HG03095 (cell line): ENCODE data around the gene PTK7.
"Not testable (repeated sequence)": the region's sequence is repeated elsewhere in the genome, so short reads cannot be mapped to it uniquely, and the experiment has no call there.

Experiments
- ATAC-seq: cut with Tn5 transposase; IDR thresholded peaks from one replicate; pipeline ENCODE4 v1.9.1; 2021; ENCODE audit warnings: moderate library complexity; ENCODE audit not compliant: unreplicated experiment

Gene PTK7

DNA sequence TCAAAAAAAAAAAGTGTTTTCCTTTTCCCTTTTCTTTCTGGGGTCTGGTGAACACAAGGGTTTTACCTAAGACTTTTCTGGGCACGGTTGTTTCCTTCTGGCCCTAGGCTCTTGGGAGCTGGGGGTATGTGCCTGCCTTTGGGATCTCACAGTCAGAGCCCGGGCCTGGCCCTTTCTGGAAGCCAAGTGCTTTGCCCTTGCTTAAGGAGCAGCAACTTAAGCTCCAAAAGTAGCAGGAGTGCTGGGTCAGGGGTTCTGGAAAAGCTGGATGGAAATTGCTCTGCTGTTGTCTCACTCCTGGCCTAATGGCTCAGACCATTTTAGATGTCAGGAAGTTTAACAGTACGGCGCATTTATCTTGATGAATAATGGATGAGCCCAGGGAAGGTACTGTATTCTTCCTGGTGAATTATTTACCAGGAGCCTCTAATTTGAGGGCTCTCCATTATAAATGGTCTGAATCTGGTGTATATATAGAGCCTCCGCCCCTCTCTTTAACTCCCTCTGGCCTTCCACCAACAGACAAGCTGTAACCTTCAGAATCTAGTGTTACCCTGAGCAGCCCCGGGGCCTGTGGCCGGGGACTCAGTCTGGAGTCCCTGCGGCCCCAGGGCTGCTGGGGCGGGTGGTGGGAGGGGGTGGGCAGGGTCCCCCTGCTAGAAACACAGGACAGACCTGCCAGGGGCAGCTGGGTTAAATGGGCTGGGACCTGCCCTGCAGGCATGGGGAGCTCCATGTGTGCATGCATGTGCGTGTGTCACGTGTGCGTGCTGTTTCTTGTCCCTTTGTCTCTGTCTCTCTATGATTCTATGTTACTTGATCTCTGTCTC is 37.5 kb downstream of the PTK7 start:
- no peak for ATAC-seq

DNA sequence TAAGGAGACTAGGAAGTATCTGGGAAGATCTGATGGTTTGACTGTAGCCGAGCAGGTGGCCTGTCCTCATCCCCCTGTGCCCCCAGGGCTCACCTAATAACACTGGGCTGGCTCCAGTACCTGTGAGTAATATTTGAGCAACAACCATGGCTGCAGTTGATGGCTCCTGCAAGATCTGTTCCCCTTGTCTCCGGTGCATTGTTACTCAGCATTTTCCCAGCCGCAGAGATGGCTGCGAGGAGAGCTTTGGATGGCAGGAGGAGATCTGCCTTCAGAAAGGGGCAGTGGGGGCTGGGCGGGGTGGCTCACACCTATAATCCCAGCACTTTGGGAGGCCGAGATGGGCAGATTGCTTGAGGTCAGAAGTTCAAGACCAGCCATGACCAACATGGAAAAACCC is 39.3 kb downstream of the PTK7 start:
- ATAC-seq = no peak

DNA sequence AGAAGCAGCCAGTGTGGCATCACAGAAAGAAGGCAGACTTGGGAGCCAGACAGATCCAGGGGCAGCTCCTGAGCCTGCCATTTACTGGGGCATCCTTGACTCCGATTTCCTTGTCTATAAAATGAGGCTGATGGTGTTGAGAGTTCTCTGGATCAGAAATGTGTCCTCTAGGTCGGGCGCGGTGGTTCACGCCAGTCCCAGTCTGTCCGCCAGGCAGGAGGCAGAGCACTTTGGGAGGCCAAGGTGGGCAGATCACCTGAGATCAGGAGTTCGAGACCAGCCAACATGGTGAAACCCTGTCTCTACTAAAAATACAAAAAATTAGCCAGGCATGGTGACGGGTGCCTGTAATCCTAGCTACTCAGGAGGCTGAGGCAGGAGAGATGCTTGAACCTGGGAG is 41.4 kb downstream of the PTK7 start:
- ATAC-seq = not testable (repeated sequence)

DNA sequence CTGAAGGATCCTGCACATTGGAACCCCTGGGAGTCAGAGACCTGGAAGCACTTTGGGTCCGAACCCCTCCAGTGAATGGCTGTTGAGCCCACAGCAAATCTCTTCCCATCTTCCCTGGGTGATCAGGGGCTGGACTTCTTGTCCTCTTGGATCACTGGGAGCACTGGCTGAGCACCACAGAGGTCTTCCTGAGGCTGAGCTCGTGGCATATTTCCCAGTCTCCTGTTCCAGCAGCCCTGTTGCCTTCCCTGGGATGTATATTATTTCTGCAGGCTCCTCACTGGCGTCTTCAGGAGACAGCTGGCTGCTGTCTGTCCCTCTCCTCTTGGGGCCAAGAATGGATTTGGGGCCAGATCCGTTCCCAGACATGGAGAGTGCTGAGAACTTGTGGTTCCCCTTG is 43.4 kb downstream of the PTK7 start:
- no peak for ATAC-seq

DNA sequence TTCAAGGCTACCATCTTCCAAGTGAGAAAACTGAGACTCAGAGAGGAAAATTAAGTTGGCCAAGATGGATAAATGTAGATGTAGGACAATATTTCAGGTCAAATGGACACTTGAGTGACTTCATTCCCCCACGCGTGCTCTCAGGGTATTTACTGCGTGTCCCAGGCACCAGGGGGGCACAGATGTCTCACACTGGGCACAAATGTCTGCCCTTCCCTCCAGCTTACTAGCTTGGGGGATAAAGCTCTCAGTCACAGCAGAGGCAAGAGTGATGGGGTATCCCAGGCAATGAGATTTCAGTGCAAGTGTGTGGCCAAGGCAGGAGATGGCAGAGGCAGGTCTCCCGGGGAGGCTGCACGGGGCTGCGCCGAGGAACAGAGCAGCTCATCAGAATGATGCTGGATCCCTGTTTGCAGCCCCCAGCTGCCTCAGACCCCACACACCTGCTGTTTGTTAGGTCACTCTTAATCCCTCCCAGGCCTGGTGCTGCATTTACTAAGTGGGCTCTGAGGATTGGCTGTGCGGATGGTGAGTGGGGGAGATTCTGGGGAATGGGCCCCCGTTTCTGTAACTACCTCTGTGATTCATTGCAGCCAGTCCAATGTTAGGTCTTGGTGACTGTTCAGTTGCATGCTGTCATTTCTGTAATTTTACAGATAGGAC is 44.1 kb downstream of the PTK7 start:
- no peak for ATAC-seq

DNA sequence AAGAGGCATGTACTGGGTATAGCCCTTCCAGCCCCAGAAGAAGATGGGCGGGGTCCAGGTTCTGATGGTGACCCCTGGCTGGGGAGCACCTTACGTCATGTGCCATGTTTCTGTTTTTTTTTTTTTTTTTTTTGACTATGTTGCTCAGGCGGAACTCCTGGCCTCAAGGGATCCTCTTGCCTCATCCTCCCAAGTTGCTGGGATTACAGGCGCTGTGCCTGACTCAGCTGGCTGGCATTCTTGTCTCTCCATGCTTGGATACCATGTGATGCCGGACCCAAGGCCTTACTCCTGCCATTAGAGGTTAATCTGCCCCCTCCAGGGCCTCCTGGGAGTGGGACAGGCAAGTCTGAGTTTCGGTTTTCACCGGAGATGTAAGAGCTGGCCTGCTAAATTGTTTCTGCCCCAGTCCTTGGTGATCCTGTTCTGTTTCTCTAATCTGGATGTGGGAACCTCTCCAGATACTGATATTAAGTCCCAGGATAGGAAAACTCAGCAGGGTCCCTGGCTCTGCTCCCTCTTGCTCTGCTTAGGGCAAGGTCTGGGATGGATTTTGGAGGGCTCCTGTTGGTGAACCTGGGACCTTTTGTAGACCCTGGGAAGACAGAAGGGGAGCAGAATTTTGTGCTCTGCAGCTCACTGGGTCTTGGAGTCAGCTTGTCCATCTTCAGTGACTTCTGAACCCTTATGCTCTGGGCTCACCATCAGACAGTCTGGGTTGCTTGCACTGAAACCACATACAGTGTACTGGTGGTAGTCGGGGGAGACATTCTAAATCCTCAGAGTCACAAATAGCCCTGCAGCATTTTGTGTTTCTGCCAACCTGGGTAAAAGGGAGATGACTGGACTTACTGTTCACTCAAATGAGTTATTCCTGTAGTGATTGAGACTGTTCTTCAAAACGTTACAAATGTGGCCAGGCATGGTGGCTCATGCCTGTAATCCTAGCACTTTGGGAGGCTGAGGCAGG is 45.1 kb downstream of the PTK7 start:
- ATAC-seq = no peak

DNA sequence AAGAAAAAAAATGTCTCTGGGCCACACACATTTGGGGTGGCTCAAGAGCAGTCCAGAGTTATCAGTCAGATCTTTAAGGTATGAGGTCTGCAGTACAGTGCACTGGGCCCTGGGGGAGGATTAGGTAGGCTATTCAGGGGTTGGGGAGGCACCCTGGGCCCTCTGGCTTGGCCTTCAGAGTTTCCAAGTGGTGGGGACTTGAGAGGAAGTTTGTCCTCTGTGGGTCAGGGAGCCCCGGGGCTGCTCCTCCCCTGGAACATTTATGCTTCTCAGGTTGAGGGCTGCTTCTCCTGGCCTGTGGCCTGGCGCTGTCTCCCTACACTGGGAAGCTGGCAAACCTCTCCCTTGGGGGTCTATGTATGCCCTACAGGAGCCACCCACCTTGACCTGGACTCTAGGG is 46.0 kb downstream of the PTK7 start:
- no peak for ATAC-seq

DNA sequence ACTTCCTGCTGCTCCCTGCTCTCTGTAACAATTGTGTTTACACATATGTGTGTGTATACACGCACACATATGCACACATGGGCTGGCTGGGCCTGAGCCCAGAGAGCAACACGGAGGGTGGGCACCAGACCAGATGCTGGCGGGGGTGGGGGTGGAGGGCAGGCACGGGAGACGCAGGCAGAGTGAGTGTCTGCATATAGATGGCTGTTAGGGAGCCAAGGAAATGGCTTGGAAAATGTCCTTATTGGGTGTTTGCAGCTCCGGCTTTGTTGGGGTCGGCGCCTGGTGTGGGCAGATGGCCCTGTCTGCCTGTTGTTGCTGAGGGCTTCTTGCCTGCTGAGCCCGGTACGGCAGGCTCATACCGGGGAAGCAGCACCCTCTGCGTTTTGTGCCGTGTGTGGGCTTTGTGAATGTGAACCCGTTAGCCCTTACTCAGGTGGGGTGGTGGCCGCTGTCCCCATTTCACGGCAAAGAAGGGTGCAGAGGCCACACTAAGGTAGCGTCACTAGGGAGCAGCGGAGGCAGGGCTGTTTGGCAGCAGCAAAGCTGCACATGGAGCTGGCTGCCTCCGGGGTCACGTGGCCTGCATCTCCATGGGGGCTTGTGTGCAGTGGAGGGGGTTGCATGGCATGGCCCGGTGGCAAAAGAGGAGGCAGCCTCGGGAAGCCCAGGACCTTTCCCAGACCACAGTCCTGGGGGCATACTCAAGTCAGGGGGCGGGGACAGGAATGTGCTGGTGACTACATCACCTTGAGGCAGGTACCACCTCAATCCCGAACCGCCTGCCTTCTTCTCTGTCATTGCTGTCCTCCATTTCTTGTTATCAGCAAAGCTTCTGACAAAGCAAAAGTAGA is 47.6 kb downstream of the PTK7 start:
- ATAC-seq = no peak

DNA sequence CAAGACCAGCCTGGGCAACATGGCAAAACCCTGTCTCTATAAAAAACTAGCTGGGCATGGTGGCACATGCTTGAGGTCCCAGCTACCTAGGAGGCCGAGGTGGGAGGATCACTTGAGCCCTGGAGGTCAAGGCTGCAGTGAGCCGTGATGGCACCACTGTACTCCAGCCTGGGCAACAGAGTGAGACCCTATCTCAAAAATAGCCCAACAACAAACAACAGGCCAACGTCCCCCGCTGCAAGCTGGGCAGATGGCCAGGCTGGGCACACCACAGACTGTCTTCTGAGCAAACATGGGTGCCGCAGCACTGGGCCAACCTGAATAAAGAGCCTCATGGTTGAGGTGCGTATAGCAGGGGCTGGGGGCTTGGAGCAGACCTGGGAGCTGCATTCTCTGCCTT is 48.4 kb downstream of the PTK7 start:
- no peak for ATAC-seq

DNA sequence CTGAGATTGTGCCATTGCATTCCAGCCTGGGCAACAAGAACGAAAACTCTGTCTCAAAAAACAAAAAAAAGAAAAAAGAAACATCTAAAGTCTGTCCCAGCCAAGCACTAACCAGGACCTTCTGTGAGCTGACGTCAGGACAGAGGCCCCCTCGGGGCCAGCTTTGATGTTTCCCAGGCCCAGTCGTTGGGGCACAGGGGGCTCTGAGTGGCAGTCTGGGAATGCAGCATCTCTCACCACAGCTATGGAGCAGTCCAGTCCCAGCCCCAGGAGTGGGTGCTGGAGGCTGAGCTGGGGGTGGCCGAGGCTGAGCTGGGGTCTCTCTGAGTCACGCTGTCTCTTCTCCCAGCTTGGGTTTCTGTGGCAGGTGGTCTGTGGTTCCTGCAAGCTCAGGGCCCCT is 49.0 kb downstream of the PTK7 start:
- ATAC-seq = no peak

DNA sequence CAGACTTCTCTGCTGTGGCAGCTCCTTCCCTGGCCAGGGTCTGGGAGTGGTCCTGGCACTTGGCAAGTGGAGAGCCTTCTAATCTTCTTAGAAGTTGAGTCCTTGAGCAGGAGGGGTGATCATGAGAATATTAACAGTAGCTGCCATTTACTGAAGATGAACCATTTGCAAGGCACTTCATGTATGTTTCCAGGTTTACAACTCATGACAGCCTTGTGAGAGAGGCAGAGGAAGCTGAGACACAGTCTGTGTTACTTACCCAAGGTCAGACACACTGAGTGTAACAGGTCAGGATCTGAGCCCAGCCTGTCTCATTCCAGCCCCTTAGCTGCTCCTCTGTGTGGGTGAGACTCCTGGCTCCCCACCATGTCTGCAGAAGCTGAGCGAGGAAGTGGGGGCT is 49.4 kb downstream of the PTK7 start:
- no peak for ATAC-seq

DNA sequence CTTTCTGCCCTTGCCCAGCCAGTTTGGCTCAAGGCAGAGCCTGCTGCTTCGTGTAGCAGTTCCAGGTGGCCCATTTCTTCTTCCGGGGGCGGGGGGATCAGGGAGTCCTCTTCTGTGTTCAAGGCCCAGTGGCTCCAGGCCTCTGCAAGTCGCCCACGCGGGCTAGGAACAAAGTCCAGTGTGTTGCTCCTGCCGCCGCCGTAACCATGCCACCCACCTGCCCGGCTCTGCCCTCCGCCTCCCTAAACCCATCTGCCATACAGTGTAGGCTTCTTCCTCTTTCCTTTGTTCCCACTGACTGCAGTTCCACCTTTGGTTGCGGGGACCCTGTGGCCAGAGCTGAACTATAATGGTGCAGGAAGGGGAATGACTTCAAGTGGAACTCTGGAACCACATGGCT is 51.1 kb downstream of the PTK7 start:
- no peak for ATAC-seq

DNA sequence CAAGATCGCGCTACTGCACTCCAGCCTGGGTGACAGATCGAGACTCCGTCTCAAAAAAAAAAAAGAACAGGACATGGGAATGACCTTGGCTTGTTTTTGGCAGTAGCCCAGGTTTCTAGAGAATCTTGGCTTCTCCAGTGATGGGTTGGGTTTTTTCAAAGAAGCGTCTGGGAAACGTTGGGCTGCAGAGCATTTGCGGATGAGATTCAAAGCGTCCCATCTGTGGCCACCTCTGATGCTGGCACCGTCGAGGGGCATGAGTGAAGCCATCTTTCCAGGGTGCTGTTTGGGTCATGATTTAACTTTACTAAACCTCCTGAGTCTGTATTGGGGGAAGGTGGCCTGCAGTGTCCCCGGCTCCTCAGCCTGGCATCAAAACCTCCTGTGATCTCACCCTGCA is 51.8 kb downstream of the PTK7 start:
- no peak for ATAC-seq

DNA sequence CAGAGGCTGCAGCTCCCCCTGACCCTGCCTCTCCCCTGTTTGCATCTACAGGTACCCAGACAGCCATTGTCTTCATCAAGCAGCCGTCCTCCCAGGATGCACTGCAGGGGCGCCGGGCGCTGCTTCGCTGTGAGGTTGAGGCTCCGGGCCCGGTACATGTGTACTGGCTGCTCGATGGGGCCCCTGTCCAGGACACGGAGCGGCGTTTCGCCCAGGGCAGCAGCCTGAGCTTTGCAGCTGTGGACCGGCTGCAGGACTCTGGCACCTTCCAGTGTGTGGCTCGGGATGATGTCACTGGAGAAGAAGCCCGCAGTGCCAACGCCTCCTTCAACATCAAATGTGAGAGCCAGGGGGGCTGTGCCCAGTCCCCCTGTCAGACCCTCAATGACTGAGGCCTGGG is 52.8 kb downstream of the PTK7 start:
- ATAC-seq = no peak

DNA sequence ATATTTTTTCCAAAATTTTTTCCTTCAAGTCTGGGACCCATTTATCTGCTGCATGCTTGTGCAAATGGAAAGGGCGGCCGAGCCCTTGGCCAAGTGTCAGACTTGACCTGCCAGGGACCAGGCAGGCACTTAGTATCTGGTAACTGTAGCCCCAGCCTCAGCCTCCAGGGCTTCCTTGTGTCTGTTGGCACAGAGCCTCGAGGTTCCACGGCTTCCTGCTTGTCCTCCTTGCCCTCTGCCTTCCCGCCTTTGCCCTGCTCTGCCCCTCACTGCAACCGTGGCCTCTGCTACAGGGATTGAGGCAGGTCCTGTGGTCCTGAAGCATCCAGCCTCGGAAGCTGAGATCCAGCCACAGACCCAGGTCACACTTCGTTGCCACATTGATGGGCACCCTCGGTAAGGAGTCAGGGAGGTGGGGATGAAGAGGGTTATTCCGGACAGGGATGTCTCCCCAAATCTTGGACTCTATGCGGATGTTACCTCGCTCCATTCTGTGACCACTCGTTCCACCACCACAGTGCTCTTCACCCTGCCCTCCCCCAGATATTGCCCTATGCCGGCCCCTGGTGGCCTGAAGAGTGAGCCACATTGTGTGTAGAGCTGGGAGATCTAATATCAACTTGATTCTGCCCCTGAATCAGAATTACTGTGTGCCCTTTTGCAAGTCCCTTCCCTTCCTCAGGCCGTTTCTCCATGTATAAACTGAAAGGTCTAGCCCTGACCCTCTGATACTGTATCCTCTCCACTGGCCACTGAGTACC is 53.5 kb downstream of the PTK7 start:
- ATAC-seq = no peak

DNA sequence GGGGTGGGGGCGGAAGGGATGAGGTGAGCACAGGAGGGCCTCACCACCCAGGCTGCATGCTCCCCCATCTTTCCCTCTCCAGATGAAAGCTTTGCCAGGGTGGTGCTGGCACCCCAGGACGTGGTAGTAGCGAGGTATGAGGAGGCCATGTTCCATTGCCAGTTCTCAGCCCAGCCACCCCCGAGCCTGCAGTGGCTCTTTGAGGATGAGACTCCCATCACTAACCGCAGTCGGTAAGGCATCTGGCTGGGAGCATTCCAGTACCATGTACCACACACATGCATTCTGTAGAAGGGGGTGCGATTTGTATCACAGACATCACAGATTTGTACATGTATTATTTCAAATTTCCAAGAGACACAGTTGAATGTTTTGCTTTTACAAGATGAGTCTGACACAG is 54.3 kb downstream of the PTK7 start:
- no peak for ATAC-seq

DNA sequence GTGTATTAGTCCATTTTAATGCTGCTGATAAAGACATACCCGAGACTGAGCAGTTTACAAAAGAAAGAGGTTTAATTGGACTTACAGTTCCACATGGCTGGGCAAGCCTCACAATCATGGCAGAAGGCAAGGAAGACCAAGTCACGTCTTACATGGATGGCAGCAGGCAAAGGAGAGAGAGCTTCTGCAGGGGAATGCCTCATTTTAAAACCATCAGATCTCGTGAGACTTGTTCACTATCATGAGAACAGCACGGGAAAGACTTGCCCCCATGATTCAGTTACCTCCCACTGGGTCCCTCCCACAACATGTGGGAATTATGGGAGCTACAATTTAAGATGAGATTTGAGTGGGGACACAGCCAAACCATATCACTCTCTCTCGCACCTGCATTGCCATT is 55.3 kb downstream of the PTK7 start:
- not testable (repeated sequence) for ATAC-seq

DNA sequence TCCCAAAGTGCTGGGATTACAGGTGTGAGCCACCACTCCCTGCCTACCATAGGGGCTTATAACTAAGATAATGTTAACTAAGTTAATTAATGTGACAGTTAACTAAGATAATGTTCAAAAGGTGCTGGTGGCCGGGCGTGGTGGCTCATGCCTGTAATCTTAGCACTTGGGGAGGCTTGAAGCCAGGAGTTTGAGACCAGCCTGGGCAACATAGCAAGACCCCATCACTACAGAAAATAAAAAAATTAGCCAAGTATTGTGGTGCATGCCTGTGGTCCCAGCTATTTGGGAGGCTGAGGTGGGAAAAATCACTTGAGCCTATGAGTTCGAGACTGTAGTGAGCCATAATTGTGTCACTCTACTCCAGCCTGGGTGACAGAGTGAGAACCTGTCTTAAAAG is 62.2 kb downstream of the PTK7 start:
- no peak for ATAC-seq

DNA sequence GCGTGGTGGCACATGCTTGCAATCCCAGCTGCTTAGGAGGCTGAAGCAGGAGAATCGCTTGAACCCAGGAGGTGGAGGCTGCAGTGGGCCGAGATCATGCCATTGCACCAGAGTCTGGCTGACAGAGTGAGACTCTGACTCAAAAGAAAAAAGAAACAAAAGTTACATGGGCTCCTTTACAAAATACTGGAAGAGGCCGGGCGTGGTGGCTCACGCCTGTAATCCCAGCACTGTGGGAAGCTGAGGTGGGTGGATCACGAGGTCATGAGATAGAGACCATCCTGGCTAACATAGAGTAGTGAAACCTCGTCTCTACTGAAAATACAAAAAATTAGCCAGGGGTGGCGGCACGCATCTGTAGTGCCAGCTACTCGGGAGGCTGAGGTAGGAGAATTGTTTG is 63.9 kb downstream of the PTK7 start:
- ATAC-seq = not testable (repeated sequence)

DNA sequence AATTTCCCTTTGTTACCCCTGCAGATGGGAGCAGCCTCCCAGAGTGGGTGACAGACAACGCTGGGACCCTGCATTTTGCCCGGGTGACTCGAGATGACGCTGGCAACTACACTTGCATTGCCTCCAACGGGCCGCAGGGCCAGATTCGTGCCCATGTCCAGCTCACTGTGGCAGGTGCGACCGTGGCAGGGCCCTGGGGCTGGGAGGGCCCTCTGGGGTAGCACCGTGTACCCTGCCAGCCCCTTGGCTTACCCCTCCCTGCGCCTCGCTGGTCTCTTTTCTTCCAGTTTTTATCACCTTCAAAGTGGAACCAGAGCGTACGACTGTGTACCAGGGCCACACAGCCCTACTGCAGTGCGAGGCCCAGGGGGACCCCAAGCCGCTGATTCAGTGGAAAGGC is 65.5 kb downstream of the PTK7 start:
- no peak for ATAC-seq
